HCT116 (cell line): ENCODE measurements around the gene IGFLR1. TPM values are rescaled to one million over a fixed set of nuclear protein-coding genes. Genes with fewer than 3 reads are reported as not detected.
"Not testable (repeated sequence)": the region's sequence is repeated elsewhere in the genome, so short reads cannot be mapped to it uniquely, and the experiment has no call there.

Experiments
- ATAC-seq: fragments of 200-7000 bp; cut with Tn5 transposase; 2 replicates; pipeline ENCODE4 v1.9.1; 2020; ENCODE audit warnings: mild to moderate bottlenecking, moderate library complexity
- BruUV-seq: library from RNA; stranded (reverse); fragments of 400-500 nt; replicated peaks from 2 replicates; lab custom pipeline; 2021; lab: Mats Ljungman, UMichigan
- CTCF ChIA-PET: fragments of 300-600 bp; sonication (Branson Sonifier 250); formaldehyde crosslinking; loops from one replicate; lab custom pipeline; 2021; ENCODE audit warnings: antibody characterized with exemption; lab: Charles Lee
- POLR2A ChIA-PET: fragments of 300-600, 350-600 bp; sonication (Branson Sonifier 250); formaldehyde crosslinking; loops from one replicate; lab custom pipeline; 2021; ENCODE audit warnings: antibody characterized with exemption; lab: Charles Lee
- RAD21 ChIA-PET, 2 experiments: fragments of 300-600 bp; sonication (Branson Sonifier 250); formaldehyde crosslinking; loops; one replicate each; lab custom pipeline; 2023; ENCODE audit warnings: low total read pairs in 2 of 2; ENCODE audit not compliant: uncharacterized antibody in 2 of 2, unreplicated experiment in 2 of 2, low non-redundant PET in 1 of 2; lab: Charles Lee
- DNase-seq: peaks from one replicate; pipeline ENCODE4 v3.0.0-alpha.2; 2010; ENCODE audit warnings: low read depth, low spot score
- H2AFZ ChIP-seq: fragments of 200-600 bp; shearing (Covaris generic), sonication (generic); 2 replicates; pipeline ENCODE4 v1.6.1; 2017; ENCODE audit warnings: low read depth, mixed run types, mixed read lengths, antibody characterized with exemption, low read length; ENCODE audit not compliant: poor library complexity, severe bottlenecking
- H3K27ac ChIP-seq: 2 replicates; pipeline ENCODE4 v1.5.1; 2012; ENCODE audit warnings: low read depth, low read length
- H3K27me3 ChIP-seq: fragments of 200-600 bp; sonication (generic); 2 replicates; pipeline ENCODE4 v1.6.1; 2016; ENCODE audit warnings: mixed run types, low read length, mixed read lengths; ENCODE audit not compliant: insufficient read depth
- H3K36me3 ChIP-seq, 2 experiments: fragments of 200-500 bp in 1 of 2; fragments of 200-600 bp in 1 of 2; sonication (Bioruptor generic) in 1 of 2; sonication (generic) in 1 of 2; 2 replicates each; pipeline versions ENCODE4 v1.5.1 to v1.6.1; 2014 to 2016; ENCODE audit warnings: low read length in 2 of 2, inconsistent platforms in 1 of 2, mixed read lengths in 1 of 2, mixed run types in 1 of 2; ENCODE audit not compliant: insufficient read depth in 2 of 2, control insufficient read depth in 1 of 2
- H3K4me1 ChIP-seq, 2 experiments: fragments of 200-600 bp in 1 of 2; sonication (generic) in 1 of 2; 2 replicates each; pipeline versions ENCODE4 v1.5.1 to v1.6.1; 2012 to 2017; ENCODE audit warnings: low read length in 2 of 2, inconsistent platforms in 1 of 2, mild to moderate bottlenecking in 1 of 2, mixed read lengths in 1 of 2, mixed run types in 1 of 2, moderate library complexity in 1 of 2; ENCODE audit not compliant: insufficient read depth in 2 of 2, control insufficient read depth in 1 of 2
- H3K4me2 ChIP-seq: fragments of 200-600 bp; sonication (generic); 2 replicates; pipeline ENCODE4 v1.6.1; 2017; ENCODE audit warnings: mixed run types, low read length, mixed read lengths
- H3K4me3 ChIP-seq, 2 experiments: fragments of 200-600 bp in 1 of 2; sonication (generic) in 1 of 2; replicated peaks in 1 of 2; 2 replicates each; pipeline ENCODE4 v1.5.1; 2011 to 2016; ENCODE audit warnings: low read length in 2 of 2, control low read depth in 1 of 2, low read depth in 1 of 2, mild to moderate bottlenecking in 1 of 2, mixed read lengths in 1 of 2, mixed run types in 1 of 2
- H3K79me2 ChIP-seq: fragments of 200-600 bp; sonication (generic); 2 replicates; pipeline ENCODE4 v1.6.1; 2017; ENCODE audit warnings: mild to moderate bottlenecking, mixed run types, low read length, moderate library complexity, mixed read lengths; ENCODE audit not compliant: insufficient read depth
- H3K9ac ChIP-seq: fragments of 200-600 bp; sonication (generic); 2 replicates; pipeline ENCODE4 v1.6.1; 2016; ENCODE audit warnings: low read length, mixed read lengths
- H3K9me2 ChIP-seq: fragments of 200-600 bp; sonication (generic), shearing (Covaris generic); 2 replicates; pipeline ENCODE4 v1.6.1; 2017; ENCODE audit warnings: mixed run types, mild to moderate bottlenecking, moderate library complexity; ENCODE audit not compliant: insufficient read depth
- H3K9me3 ChIP-seq, 2 experiments: fragments of 200-500 bp in 1 of 2; fragments of 200-600 bp in 1 of 2; sonication (Bioruptor generic) in 1 of 2; sonication (generic) in 1 of 2; 2 replicates each; pipeline ENCODE4 v1.6.1; 2014 to 2017; ENCODE audit warnings: low read length in 2 of 2, mixed read lengths in 2 of 2, inconsistent platforms in 1 of 2, low read depth in 1 of 2, mild to moderate bottlenecking in 1 of 2, mixed run types in 1 of 2, moderate library complexity in 1 of 2; ENCODE audit not compliant: control insufficient read depth in 1 of 2, insufficient read depth in 1 of 2
- H4K20me1 ChIP-seq: fragments of 200-600 bp; sonication (generic), shearing (Covaris generic); 2 replicates; pipeline ENCODE4 v1.6.1; 2017; ENCODE audit warnings: mixed run types, mild to moderate bottlenecking, moderate library complexity; ENCODE audit not compliant: insufficient read depth
- CBX3 ChIP-seq: IDR thresholded peaks from 2 replicates; pipeline ENCODE4 v1.6.1; 2012; ENCODE audit warnings: low read depth
- FOSL1 ChIP-seq: IDR thresholded peaks from 2 replicates; pipeline ENCODE4 v1.6.1; 2012; ENCODE audit warnings: low read depth
- SRF ChIP-seq: IDR thresholded peaks from 2 replicates; pipeline ENCODE4 v1.6.1; 2012; ENCODE audit warnings: low read depth
- TCF7L2 ChIP-seq: IDR thresholded peaks from 2 replicates; pipeline ENCODE4 v1.7.0; 2011; ENCODE audit warnings: borderline replicate concordance, inconsistent platforms; ENCODE audit not compliant: insufficient read depth, insufficient read length; ENCODE audit errors: extremely low read depth
- intact Hi-C: fragments of 100-400 bp; cut with micrococcal nuclease; formaldehyde crosslinking; loops from 2 replicates; pipeline ENCODE4 v1.10.0; 2022
- total RNA-seq: library from RNA; stranded (reverse); gene quantifications from one replicate; pipeline ENCODE4 v1.2.1, GENCODE V29; 2021; ENCODE audit not compliant: unreplicated experiment
- TF ChIP-seq, protein P1 (sequence below), 3 experiments: fragments of 200-600 bp in 1 of 3; sonication (generic) in 1 of 3; IDR thresholded peaks in 2 of 3; conservative IDR thresholded peaks in 1 of 3; 2 replicates each; pipeline ENCODE4 v1.5.1; 2012 to 2017; ENCODE audit warnings: low read depth in 2 of 3, low read length in 2 of 3, antibody characterized with exemption in 1 of 3, borderline replicate concordance in 1 of 3, control low read depth in 1 of 3, mild to moderate bottlenecking in 1 of 3, mixed read lengths in 1 of 3, mixed run types in 1 of 3, moderate library complexity in 1 of 3; ENCODE audit not compliant: insufficient read depth in 1 of 3
- TF ChIP-seq, protein P2 (sequence below): IDR thresholded peaks from 2 replicates; pipeline ENCODE4 v1.6.1; 2011; ENCODE audit warnings: mild to moderate bottlenecking, low read length, moderate library complexity; ENCODE audit not compliant: insufficient replicate concordance; ENCODE audit errors: extremely low read depth
- TF ChIP-seq, protein P3 (sequence below): IDR thresholded peaks from 2 replicates; pipeline ENCODE4 v1.6.1; 2012; ENCODE audit warnings: low read depth

The IGFLR1 gene
- total RNA-seq, 1 experiment from 2014 or later = 8.3 TPM

DNA sequence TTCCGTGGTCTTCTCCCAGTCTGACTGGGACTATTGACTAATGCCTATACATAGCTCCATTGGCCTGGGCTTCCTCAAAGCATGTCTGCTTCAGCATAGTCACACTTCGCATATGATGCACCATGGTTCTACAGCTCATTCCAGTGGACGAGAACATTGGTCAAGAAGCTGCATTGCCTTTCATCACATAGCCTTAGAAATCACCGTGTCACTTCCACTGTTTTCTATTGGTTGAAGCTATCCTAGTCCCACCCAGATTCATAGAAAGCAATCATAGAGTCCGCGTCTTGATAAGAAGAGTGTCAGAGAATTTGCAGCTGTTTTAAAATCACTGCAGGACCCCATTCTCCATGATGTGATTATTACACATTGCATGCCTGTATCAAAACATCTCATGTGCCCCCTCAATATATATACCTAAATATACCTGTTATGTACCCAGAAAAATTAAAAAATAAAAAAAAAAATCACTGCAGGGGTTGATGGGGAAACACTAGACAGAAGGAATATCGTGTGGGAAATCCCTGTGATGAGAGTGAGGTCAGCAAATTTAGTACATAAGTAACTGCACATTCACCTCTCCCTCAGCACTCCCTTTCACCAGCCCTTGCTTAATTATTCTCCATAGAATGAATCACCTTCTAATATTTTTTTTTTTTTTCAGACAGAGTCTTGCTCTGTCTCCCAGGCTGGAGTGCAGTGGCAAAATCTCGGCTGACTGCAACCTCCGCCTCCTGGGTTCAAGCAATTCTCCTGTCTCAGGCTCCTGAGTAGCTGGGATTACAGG lies 31.0 kb upstream of the IGFLR1 start:
- Histone ChIP-seq H3K27me3 (no peaks in the 10 kb centered on the region), H3K4me1 (peaks cover 9 to 16% of the 10 kb centered on the region in 2 experiments; a peak in 3 of 4 replicates), H3K4me3 (no peak overlapping the region), H3K9ac (no peak overlapping the region), H3K79me2 (0 out of 2 replicates have a peak, but pooled peaks cover 3% of the 10 kb centered on the region), H3K9me2 (no peaks in the 10 kb centered on the region), H4K20me1 (no peaks in the 10 kb centered on the region), H2AFZ (no peak overlapping the region), H3K27ac (no peak overlapping the region), H3K9me3 (no peaks in the 10 kb centered on the region), H3K36me3 (peaks cover 0 to 2% of the 10 kb centered on the region in 2 experiments; a peak in 1 of 4 replicates), H3K4me2 (no peak overlapping the region)
- TF ChIP-seq SRF (no peak), CBX3 (no peak), TCF7L2 (no peak), FOSL1 (no peak)
- TF ChIP-seq, protein P1, sequence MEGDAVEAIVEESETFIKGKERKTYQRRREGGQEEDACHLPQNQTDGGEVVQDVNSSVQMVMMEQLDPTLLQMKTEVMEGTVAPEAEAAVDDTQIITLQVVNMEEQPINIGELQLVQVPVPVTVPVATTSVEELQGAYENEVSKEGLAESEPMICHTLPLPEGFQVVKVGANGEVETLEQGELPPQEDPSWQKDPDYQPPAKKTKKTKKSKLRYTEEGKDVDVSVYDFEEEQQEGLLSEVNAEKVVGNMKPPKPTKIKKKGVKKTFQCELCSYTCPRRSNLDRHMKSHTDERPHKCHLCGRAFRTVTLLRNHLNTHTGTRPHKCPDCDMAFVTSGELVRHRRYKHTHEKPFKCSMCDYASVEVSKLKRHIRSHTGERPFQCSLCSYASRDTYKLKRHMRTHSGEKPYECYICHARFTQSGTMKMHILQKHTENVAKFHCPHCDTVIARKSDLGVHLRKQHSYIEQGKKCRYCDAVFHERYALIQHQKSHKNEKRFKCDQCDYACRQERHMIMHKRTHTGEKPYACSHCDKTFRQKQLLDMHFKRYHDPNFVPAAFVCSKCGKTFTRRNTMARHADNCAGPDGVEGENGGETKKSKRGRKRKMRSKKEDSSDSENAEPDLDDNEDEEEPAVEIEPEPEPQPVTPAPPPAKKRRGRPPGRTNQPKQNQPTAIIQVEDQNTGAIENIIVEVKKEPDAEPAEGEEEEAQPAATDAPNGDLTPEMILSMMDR (IDR thresholded peaks at IDR 0.05 in 2 of 3, conservative IDR thresholded peaks at IDR 0.05 in 1 of 3; ENCODE audit: borderline replicate concordance in 1 of 3, insufficient read depth in 1 of 3, low read depth in 2 of 3, low read length in 2 of 3) = no peak
- TF ChIP-seq, protein P2, sequence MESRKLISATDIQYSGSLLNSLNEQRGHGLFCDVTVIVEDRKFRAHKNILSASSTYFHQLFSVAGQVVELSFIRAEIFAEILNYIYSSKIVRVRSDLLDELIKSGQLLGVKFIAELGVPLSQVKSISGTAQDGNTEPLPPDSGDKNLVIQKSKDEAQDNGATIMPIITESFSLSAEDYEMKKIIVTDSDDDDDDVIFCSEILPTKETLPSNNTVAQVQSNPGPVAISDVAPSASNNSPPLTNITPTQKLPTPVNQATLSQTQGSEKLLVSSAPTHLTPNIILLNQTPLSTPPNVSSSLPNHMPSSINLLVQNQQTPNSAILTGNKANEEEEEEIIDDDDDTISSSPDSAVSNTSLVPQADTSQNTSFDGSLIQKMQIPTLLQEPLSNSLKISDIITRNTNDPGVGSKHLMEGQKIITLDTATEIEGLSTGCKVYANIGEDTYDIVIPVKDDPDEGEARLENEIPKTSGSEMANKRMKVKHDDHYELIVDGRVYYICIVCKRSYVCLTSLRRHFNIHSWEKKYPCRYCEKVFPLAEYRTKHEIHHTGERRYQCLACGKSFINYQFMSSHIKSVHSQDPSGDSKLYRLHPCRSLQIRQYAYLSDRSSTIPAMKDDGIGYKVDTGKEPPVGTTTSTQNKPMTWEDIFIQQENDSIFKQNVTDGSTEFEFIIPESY = no peak
- TF ChIP-seq, protein P3, sequence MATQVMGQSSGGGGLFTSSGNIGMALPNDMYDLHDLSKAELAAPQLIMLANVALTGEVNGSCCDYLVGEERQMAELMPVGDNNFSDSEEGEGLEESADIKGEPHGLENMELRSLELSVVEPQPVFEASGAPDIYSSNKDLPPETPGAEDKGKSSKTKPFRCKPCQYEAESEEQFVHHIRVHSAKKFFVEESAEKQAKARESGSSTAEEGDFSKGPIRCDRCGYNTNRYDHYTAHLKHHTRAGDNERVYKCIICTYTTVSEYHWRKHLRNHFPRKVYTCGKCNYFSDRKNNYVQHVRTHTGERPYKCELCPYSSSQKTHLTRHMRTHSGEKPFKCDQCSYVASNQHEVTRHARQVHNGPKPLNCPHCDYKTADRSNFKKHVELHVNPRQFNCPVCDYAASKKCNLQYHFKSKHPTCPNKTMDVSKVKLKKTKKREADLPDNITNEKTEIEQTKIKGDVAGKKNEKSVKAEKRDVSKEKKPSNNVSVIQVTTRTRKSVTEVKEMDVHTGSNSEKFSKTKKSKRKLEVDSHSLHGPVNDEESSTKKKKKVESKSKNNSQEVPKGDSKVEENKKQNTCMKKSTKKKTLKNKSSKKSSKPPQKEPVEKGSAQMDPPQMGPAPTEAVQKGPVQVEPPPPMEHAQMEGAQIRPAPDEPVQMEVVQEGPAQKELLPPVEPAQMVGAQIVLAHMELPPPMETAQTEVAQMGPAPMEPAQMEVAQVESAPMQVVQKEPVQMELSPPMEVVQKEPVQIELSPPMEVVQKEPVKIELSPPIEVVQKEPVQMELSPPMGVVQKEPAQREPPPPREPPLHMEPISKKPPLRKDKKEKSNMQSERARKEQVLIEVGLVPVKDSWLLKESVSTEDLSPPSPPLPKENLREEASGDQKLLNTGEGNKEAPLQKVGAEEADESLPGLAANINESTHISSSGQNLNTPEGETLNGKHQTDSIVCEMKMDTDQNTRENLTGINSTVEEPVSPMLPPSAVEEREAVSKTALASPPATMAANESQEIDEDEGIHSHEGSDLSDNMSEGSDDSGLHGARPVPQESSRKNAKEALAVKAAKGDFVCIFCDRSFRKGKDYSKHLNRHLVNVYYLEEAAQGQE = no peak
- DNase-seq (no peak), ATAC-seq (no peak)
- RAD21 ChIA-PET = no interaction called here
- intact Hi-C loops = no loop called here
- CTCF ChIA-PET = no interaction called here
- POLR2A ChIA-PET = interaction anchor here (1.1 kb wide), 1 partner anchor 11 kb away, joined by 3 read pairs; no protein-coding TSS in a partner anchor
- BruUV-seq = no TSS peak

DNA sequence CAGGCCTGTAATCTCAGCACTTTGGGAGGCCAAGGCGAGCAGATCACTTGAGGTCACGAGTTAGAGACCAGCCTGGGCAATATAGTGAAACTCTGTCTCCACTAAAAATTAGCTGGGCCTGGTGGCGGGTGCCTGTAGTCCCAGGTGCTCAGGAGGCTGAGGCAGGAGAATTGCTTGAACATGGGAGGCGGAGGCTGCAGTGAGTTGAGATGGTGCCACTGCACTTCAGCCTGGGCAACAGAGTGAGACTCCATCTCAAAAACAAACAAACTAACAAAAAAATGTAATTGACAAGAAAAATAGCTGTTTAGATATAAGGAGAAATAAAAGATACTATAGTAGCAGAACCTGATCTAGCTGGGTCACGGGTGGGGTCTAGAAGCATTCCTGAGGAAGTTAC lies 30.1 kb upstream of the IGFLR1 start:
- H3K79me2 ChIP-seq, BruUV-seq, intact Hi-C loops, H4K20me1 ChIP-seq, H3K9ac ChIP-seq, H2AFZ ChIP-seq, H3K4me3 ChIP-seq, H3K27me3 ChIP-seq, H3K27ac ChIP-seq, H3K4me2 ChIP-seq, DNase-seq, RAD21 ChIA-PET, H3K9me3 ChIP-seq, ATAC-seq, CTCF ChIA-PET, H3K36me3 ChIP-seq, H3K9me2 ChIP-seq: not testable (repeated sequence)
- H3K4me1 ChIP-seq = peaks cover 9 to 16% of the 10 kb centered on the region in 2 experiments; a peak in 3 of 4 replicates
- POLR2A ChIA-PET = interaction anchor here (1.1 kb wide), 1 partner anchor 12 kb away, joined by 3 read pairs; no protein-coding TSS in a partner anchor
